Mesodermal cell (in vitro differentiated cells): Measurements from ENCODE around the gene BOK. TPM values are rescaled to one million over a fixed set of nuclear protein-coding genes. Genes with fewer than 3 reads are reported as not detected.
A peak's percentile ranks its signal among the peaks of the same experiment; 100 is the strongest.

Experiments
- H3K27ac ChIP-seq: 2 replicates; pipeline ENCODE4 v1.7.0; 2013; ENCODE audit warnings: mild to moderate bottlenecking, low read depth, low read length, moderate library complexity; ENCODE audit not compliant: severe bottlenecking
- H3K36me3 ChIP-seq: 2 replicates; pipeline ENCODE4 v1.7.1; 2013; ENCODE audit warnings: mild to moderate bottlenecking, low read length, moderate library complexity; ENCODE audit not compliant: control insufficient read depth, insufficient read depth
- H3K4me1 ChIP-seq: one replicate; pipeline ENCODE4 v1.7.1; 2013; ENCODE audit warnings: mild to moderate bottlenecking, low read length; ENCODE audit not compliant: insufficient read depth, control insufficient read depth, poor library complexity, severe bottlenecking
- H3K4me3 ChIP-seq: 2 replicates; pipeline ENCODE4 v1.7.0; 2013; ENCODE audit warnings: low read length, control low read depth, mild to moderate bottlenecking; ENCODE audit not compliant: insufficient read depth, poor library complexity, severe bottlenecking; ENCODE audit errors: extremely low read depth
- H3K9me3 ChIP-seq: 2 replicates; pipeline ENCODE4 v1.7.1; 2013; ENCODE audit warnings: mild to moderate bottlenecking, low read length, moderate library complexity; ENCODE audit not compliant: control insufficient read depth
- WGBS, 2 experiments: methylation state at CpG; one replicate each; pipeline ENCODE4 v1.1.5; 2013; ENCODE audit warnings: missing lambda C conversion rate in 2 of 2; ENCODE audit not compliant: insufficient coverage in 2 of 2; 5-methylcytosine and 5-hydroxymethylcytosine counted together
- polyA plus RNA-seq, 2 experiments: library from polyadenylated mRNA; stranded (reverse); fragments of 50-300 nt; gene quantifications; one replicate each; pipeline ENCODE4 v1.2.3, GENCODE V29; 2013

BOK gene
- polyA plus RNA-seq (2013, experiment 1 of 2), result 33.0 TPM
- polyA plus RNA-seq (2013, experiment 2 of 2), result 28.9 TPM

- Histone ChIP-seq H3K9me3 (no peaks in the 10 kb centered on the region), H3K4me1 (peaks cover 27% of the 10 kb centered on the region), H3K36me3 (peaks cover 19% of the 10 kb centered on the region), H3K4me3 (peak within 1 kb of the TSS; percentile 70), H3K27ac (no peak within 1 kb of the TSS)
- WGBS, 2 experiments, result 0 to 1% methylated on average over 83 to 97 of the region's 98 CpGs
These were observed at the start of gene BOK for GRCh38 chr2:241558532-241559322. TSS of gene BOK (plus strand) at chr2:241558745. CDS start at chr2:241559484, 739 bp downstream.

GRCh38 chr2:241509155-241509784 lies 49.3 kb upstream of the BOK start:
- H3K36me3 ChIP-seq, result peaks cover 19% of the 10 kb centered on the region
- H3K27ac ChIP-seq, result peak overlapping the region; percentile 79
- WGBS, 2 experiments, result 61 to 69% methylated on average over 23 to 24 of the region's 24 CpGs
- H3K4me1 ChIP-seq, result peaks cover 19% of the 10 kb centered on the region
- H3K4me3 ChIP-seq, result peak overlapping the region; percentile 83
- no peaks in the 10 kb centered on the region for H3K9me3 ChIP-seq

GRCh38 chr2:241511091-241511741 lies 47.3 kb upstream of the BOK start:
- Histone ChIP-seq H3K4me1 (peaks cover 11% of the 10 kb centered on the region), H3K4me3 (no peak overlapping the region), H3K27ac (no peak overlapping the region), H3K36me3 (peaks cover 4% of the 10 kb centered on the region), H3K9me3 (no peaks in the 10 kb centered on the region)
- 90 to 91% methylated on average over 3 to 4 of the region's 6 CpGs for WGBS, 2 experiments

GRCh38 chr2:241514553-241514952 lies 44.0 kb upstream of the BOK start:
- Histone ChIP-seq H3K36me3 (no peaks in the 10 kb centered on the region), H3K9me3 (no peaks in the 10 kb centered on the region), H3K4me1 (no peaks in the 10 kb centered on the region), H3K27ac (no peak overlapping the region), H3K4me3 (no peak overlapping the region)
- 71 to 100% methylated on average over 1 to 3 of the region's 5 CpGs for WGBS, 2 experiments

GRCh38 chr2:241514986-241515737 lies 43.4 kb upstream of the BOK start:
- no peak overlapping the region for H3K4me3 ChIP-seq
- 93 to 100% methylated on average over 3 to 6 of the region's 10 CpGs for WGBS, 2 experiments
- H3K4me1 ChIP-seq, result no peaks in the 10 kb centered on the region
- no peak overlapping the region for H3K27ac ChIP-seq
- H3K9me3 ChIP-seq, result no peaks in the 10 kb centered on the region
- no peaks in the 10 kb centered on the region for H3K36me3 ChIP-seq

DNA sequence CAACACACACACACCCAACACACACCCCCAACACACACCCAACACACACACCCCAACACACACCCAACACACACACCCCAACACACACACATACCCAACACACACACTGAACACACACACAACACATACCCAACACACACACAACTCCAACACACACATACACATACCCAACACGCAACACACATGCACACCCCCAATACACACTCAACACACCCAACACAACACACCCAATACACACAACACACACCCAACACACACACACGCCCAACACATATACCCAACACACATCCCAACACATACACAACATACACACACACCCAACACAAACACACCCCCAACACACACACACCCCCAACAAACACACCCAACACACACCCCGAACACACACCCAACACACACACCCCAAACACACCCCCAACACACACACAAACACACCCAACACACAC lies 42.0 kb upstream of the BOK start:
- Histone ChIP-seq H3K36me3 (no peaks in the 10 kb centered on the region), H3K4me1 (no peaks in the 10 kb centered on the region), H3K4me3 (no peak overlapping the region), H3K9me3 (no peaks in the 10 kb centered on the region), H3K27ac (no peak overlapping the region)
- 83% methylated on average over 1 to 2 of the region's 3 CpGs for WGBS, 2 experiments

- Histone ChIP-seq H3K9me3 (no peaks in the 10 kb centered on the region), H3K4me3 (no peak overlapping the region), H3K27ac (no peak overlapping the region), H3K36me3 (no peaks in the 10 kb centered on the region), H3K4me1 (no peaks in the 10 kb centered on the region)
- 89 to 91% methylated on average over 6 of the region's 6 CpGs for WGBS, 2 experiments
These were observed 41.2 kb upstream of the BOK start for GRCh38 chr2:241517297-241517696.

GRCh38 chr2:241519669-241520068 lies 38.9 kb upstream of the BOK start:
- H3K4me1 ChIP-seq, result no peaks in the 10 kb centered on the region
- WGBS, 2 experiments, result 86 to 96% methylated on average over 8 to 9 of the region's 11 CpGs
- no peaks in the 10 kb centered on the region for H3K36me3 ChIP-seq
- H3K27ac ChIP-seq, result no peak overlapping the region
- H3K9me3 ChIP-seq, result no peaks in the 10 kb centered on the region
- no peak overlapping the region for H3K4me3 ChIP-seq

DNA sequence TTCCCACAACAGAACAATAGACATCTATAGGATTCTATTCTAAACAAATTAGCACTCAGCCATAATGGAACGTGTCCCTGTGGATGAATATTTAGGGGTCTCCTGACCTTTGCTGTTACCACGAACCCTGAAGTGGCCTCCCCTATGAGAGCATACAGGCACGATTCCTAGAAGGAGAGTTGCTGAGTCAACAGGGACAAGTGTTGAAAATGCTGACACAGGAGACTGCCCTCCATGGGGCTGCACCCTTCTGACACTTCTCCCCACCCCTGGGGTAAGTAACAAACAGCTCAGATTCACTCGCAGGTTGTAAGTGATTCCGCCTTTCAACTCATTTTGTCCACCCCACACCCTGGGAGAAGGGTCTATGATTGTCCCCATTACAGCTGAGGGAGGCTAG lies 36.1 kb upstream of the BOK start:
- 76 to 78% methylated on average over 2 to 5 of the region's 5 CpGs for WGBS, 2 experiments
- Histone ChIP-seq H3K27ac (no peak overlapping the region), H3K4me3 (no peak overlapping the region), H3K9me3 (peaks cover 4% of the 10 kb centered on the region), H3K36me3 (no peaks in the 10 kb centered on the region), H3K4me1 (no peaks in the 10 kb centered on the region)
